ENCODE results near the gene AUTS2. TPM values are rescaled to one million over a fixed set of nuclear protein-coding genes. Genes with fewer than 3 reads are reported as not detected.

Gene AUTS2
- total and polyA plus RNA-seq, 10 of the 15 experiments (the other 5 are each of a cell fraction or from before 2014, with no cell fraction given) = 6.4 to 55.6 (median 21.6) TPM

- H3K9ac ChIP-seq (ENCODE audit: control insufficient read depth, insufficient read depth, low read length) = no peak overlapping the region
- no peaks in the 10 kb centered on the region for H3K4me1 ChIP-seq (ENCODE audit: control insufficient read depth, insufficient read depth, low read length)
- no peak for ATAC-seq
- no peak overlapping the region for H3K4me3 ChIP-seq
- ChIA-PET SMC1A (ENCODE audit: uncharacterized antibody, unreplicated experiment) (no interaction called here), POLR2A (no interaction called here), RAD21 (ENCODE audit: unreplicated experiment) (no interaction called here), CTCF (no interaction called here)
- BruUV-seq (replicated peaks) = no TSS peak
- intact Hi-C loops (cut with micrococcal nuclease; ENCODE audit: unreplicated experiment) (no loop called here), in situ Hi-C loops (cut with MboI) (no loop called here)
- no peaks in the 10 kb centered on the region for H4K20me1 ChIP-seq (ENCODE audit: control insufficient read depth, insufficient read depth)
- no peak for DNase-seq (ENCODE audit: low read depth, low spot score)
- H3K27ac ChIP-seq (ENCODE audit: control insufficient read depth, insufficient read depth) = no peak overlapping the region
- no peaks in the 10 kb centered on the region for H3K79me2 ChIP-seq (ENCODE audit: control insufficient read depth, insufficient read depth, low read length)
- TF ChIP-seq TARDBP (IDR thresholded peaks at IDR 0.05; ENCODE audit: borderline replicate concordance) = no peak
- no peak for TF ChIP-seq CHD2 (IDR thresholded peaks at IDR 0.05; ENCODE audit: borderline replicate concordance, low read depth, low read length)
- no peak for TF ChIP-seq ZNF24 (IDR thresholded peaks at IDR 0.05)
- TF ChIP-seq ZNF384 (IDR thresholded peaks at IDR 0.05; ENCODE audit: borderline replicate concordance, low read depth, low read length) = no peak
- no peak for TF ChIP-seq PAX8 (IDR thresholded peaks at IDR 0.05)
- TF ChIP-seq E2F4 (IDR thresholded peaks at IDR 0.05; ENCODE audit: low read depth, low read length) = no peak
- TF ChIP-seq BCL3 (IDR thresholded peaks at IDR 0.05; ENCODE audit: borderline replicate concordance, insufficient read depth, low read depth, low read length, poor library complexity, severe bottlenecking) = no peak
- no peak for TF ChIP-seq NR2C2 (IDR thresholded peaks at IDR 0.05; ENCODE audit: borderline replicate concordance, control insufficient read depth, insufficient read length, low read depth)
- TF ChIP-seq SMC3 (IDR thresholded peaks at IDR 0.05; ENCODE audit: borderline replicate concordance, low read length) = no peak
- no peak for TF ChIP-seq MEF2B (IDR thresholded peaks at IDR 0.05; ENCODE audit: partially characterized antibody, poor library complexity, severe bottlenecking)
- no peak for TF ChIP-seq MYC (IDR thresholded peaks at IDR 0.05; ENCODE audit: insufficient read depth, insufficient read length, insufficient replicate concordance, low read length, severe bottlenecking)
- no peak for TF ChIP-seq PML (IDR thresholded peaks at IDR 0.05; ENCODE audit: low read length)
- TF ChIP-seq DPF2 (IDR thresholded peaks at IDR 0.05) = no peak
- no peak for TF ChIP-seq CBFB (IDR thresholded peaks at IDR 0.05; ENCODE audit: low read depth)
- 98% methylated on average over 8 of the region's 8 CpGs for WGBS (ENCODE audit: insufficient coverage, insufficient replicate concordance, low lambda C conversion rate, missing lambda C conversion rate)
- H3K27me3 ChIP-seq (replicated peaks in 1 of 2; ENCODE audit: control insufficient read depth in 2 of 2, insufficient read depth in 2 of 2, low read length in 1 of 2) = no peaks in the 10 kb centered on the region
- H3K4me2 ChIP-seq (ENCODE audit: control insufficient read depth, insufficient read depth) = no peak overlapping the region
- FAIRE-seq = no peak
- H3K9me3 ChIP-seq (replicated peaks; ENCODE audit: control insufficient read depth, insufficient read depth, low read length) = no peaks in the 10 kb centered on the region
- H2AFZ ChIP-seq (ENCODE audit: control insufficient read depth, low read depth, low read length) = no peak overlapping the region
- H3K36me3 ChIP-seq (ENCODE audit: control insufficient read depth in 2 of 2, insufficient read depth in 2 of 2, low read length in 1 of 2) = peaks cover 32 to 36% of the 10 kb centered on the region in 2 experiments
Measured at GRCh38 chr7:70787771-70788170, 1189.5 kb downstream of the AUTS2 start.

Data from GM12878 (cell line).